CD4-positive, alpha-beta T cell treated with Interleukin-10 for 1 hour (primary cell): ENCODE results near the gene AP3D1.
"Not testable (repeated sequence)": the region's sequence is repeated elsewhere in the genome, so short reads cannot be mapped to it uniquely, and the experiment has no call there.

ENCODE experiments used
- DNase-seq: peaks from one replicate; pipeline ENCODE4 v3.0.0-alpha.2; 2020

AP3D1 gene

DNA sequence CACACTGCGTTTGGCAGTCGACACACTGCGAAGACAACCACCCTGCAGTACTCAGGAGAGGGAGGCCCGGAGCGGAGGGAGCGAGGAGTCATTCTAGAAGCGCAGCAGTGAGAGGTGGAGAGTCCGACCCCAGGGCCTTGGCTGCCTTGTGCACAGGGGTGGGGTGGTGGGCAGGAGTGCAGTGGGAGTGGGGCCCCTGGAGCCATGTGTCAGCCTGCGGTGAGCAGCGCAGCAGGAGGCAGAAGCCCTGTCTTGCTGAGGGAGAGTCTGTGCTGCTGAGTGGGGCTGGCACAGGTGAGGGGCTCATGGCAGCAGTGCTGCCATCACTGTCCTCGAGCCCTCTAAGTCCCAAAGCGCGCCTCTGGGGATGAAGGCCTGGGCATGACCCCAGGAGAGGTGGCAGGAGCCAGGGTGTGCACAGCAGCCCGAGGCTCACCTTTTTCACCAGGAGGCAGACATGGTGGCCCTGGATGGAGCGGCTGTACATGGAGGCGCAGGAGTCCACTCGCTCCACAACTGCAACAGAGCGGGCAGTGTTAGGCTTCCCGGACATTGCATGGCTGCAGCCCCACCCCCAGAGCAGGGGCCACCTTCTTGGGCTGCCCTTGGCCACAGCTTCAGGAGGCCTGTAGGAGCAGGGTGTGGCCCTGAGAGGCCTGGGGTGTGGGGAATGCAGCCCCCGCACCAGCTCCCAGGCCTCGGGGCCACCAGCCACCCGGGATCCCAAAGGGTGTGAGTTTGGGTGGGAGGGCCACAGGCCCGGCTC is 42.9 kb downstream of the AP3D1 start:
- no peak for DNase-seq

DNA sequence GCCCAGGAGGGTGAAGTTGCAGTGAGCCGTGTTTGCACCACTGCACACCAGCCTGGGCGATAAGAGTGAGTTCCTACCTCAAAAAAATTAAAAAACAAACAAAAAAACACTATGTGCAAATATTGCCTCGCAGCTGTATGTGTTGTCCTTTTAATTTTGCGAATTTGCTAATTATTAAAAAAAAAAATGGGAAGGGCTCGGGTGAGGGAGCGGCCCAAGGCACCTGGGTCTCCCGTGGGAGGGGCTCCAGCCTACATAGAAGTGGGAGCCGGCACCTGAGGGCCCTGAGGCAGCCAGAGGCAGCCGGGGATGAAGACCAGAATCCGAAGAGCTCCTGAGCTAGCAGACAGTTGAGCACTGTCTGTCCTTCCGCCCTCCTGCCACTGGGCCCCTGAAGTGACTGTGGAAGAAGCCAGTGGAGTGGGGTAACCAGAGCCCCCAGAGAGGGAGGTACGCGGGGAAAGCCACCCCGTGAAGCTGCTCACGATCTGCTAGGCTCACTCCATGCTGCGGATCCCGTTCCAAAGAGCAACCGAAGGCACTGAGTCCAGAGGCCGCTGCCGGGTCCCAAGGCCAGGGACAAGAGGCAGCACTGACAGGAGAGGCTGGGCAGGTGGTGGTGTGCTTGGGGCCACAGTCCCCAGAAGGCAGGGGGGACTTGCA is 48.2 kb downstream of the AP3D1 start:
- no peak for DNase-seq

DNA sequence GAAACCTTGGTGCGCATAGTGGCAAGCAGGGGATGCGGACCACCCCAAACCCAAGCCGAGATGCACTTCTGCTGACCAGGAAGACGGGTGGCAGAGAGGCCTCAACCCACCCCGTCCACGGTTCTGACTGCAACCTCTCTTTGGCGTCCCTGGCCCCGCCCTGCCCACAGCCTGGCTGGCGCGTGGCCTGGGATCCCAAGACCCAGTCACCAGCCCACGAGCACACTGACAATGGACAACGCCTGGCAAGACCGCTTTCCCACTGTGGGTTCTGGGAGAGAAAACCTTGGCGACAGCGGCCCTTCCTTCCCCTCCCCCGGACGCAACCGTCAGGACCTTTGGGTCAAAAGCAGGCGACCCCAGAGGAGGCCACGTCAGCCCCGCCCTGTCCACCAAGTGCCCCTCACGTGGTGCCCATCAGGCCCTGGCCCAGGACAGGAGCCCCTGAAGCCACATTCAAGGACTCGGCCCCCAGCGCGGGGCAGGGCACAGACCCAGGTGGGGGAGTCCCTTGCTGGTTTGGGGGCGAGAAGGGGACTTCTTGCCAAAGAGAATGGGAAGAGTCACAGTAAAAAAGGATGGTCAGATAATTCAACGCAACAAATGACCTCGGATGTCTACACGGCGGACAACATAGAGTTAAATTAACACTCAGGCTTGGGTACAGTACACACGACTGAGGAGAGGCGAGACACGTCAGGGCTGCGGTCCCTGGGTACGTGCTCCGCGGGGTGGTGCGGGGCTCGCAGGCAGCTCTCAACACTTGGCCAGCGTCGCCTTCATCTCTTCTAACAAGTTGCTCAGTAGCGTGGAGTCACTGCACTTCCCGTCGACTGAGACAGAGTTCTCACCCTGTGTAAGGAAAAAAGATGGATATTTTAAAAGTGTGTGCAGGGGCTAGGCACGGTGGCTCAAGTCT is 49.7 kb downstream of the AP3D1 start:
- DNase-seq = no peak

DNA sequence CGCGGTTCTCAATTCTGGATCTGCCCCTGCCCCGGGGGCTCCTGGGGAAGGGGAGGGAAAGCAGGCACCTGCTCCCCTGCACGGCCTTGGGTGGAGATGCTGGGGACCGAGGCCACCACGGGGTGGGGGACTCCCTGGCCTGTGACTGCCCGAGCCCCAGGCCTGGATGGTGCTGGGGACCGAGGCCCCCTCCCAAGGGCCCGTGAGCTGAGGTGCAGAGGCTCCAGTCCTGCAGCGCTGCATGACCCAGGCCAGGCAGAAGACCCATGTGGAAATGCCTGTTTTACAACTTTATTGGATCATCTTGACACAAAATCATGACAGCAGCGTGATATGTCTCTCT is 50.7 kb downstream of the AP3D1 start:
- no peak for DNase-seq

DNA sequence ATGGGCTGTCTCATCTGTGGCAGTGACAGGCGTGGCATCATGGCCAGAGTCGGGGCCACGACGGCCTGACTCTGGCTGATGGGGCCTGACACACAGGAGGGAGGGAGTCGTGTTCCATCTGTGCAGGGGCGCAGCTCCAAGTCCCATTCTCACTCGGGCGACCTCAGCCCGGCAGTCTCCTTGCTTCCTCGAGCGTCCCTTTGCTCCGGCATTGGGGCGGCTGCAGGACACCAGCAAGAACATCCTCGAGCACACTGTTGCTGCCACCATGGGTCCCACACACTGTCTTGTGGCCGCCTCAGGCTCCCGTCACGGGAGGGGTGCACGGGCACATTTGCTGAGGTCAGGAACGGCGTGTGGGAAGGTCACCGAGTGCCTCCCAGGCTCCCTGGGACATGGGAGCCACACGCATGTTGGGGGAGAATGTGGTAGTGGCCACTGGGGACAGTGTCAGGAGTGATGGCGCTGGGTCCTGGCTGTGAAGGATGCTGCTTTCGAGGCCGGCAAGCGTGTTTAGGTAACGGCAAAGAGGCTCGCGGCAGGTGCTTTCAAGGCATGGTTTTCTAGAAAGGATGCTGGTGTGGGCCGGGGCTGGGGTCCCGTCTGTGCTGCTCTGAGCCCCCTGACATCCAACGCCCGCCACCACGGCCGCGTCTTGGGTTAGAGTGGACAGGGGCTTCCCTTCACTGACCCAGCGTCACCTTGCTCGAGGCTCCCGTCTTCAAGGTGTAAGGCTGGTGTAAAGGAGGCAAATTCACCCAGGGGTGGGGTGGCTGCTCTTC is 51.2 kb downstream of the AP3D1 start:
- DNase-seq = no peak

DNA sequence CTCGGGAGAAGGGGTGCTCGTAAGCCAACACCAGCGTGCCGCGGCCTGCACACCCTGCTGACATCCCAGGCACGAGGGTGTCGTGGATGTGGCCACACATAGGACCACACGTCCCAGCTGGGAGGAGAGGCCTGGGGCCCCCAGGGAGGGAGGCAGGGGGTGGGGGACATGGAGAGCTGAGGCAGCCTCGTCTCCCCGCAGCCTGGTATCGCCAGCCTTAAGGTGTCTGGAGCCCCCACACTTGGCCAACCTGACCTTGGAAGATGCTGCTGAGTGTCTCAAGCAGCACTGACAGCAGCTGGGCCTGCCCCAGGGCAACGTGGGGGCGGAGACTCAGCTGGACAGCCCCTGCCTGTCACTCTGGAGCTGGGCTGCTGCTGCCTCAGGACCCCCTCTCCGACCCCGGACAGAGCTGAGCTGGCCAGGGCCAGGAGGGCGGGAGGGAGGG is 52.3 kb downstream of the AP3D1 start:
- no peak for DNase-seq

DNA sequence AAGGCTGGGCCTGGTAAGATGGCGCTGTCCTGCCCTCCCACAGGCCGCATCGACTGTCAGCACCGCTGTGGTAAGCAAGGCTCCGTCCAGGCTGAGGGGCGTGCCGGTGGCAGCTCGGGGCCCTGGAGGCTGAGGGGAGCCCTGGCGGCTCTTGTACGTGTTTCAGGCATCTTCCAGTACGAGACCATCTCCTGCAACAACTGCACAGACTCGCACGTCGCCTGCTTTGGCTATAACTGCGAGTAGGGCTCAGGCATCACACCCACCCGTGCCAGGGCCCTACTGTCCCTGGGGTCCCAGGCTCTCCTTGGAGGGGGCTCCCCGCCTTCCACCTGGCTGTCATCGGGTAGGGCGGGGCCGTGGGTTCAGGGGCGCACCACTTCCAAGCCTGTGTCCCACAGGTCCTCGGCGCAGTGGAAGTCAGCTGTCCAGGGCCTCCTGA is 53.5 kb downstream of the AP3D1 start:
- DNase-seq = no peak

DNA sequence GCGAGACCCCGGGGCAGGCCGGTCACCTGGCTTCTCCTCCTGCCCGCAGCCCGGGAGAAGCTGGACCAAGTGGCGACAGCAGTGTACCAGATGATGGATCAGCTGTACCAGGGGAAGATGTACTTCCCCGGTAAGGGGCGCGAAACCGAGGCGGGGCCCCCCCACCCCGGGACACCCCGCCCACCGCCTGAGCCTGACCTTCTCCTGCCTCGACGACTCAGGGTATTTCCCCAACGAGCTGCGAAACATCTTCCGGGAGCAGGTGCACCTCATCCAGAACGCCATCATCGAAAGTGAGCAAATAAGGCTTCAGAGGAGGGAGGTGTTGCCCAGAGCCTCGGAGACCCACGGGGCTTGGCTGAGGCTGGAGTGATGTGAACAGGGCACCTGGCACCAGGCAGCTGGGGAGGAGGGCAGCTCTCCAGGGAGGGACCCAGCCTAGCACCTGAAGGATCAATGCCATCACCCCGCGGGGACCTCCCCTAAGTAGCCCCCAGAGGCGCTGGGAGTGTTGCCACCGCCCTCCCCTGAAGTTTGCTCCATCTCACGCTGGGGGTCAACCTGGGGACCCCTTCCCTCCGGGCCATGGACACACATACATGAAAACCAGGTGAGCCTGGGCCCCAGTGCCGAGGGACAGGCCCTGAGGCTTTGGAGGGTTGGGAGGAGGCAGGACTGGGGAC is 54.0 kb downstream of the AP3D1 start:
- peak; percentile 77 for DNase-seq

DNA sequence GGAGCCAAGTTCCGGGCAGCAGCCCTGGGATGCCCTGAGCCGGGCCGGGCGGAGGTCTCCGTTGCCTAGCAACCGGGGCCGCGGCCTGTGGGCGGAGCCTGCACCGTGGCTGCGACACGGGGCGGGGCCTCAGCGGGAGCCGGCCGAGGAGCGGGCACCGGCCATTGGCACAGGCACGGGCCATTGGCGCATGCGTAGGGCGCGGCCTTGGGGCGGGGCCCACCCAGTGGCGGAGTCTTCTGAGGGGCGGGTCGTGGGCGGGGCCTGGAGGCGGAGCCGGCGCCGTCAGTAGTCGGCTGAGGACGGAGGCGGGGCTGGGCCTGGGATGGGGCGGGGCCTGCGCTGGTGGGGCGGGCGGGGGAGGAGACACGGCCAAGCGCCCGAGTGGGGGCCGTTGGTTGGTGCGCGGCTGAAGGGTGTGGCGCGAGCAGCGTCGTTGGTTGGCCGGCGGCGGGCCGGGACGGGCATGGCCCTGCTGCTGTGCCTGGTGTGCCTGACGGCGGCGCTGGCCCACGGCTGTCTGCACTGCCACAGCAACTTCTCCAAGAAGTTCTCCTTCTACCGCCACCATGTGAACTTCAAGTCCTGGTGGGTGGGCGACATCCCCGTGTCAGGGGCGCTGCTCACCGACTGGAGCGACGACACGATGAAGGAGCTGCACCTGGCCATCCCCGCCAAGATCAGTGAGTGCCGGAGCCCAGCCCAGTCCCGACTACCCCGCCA is 54.7 kb downstream of the AP3D1 start, which contains the start of gene IZUMO4:
Gene IZUMO4, plus strand, starts transcription at position 436 of the 723 bp plus-strand sequence. Its CDS starts 31 bp downstream, at position 467.
- DNase-seq = peak; percentile 99

DNA sequence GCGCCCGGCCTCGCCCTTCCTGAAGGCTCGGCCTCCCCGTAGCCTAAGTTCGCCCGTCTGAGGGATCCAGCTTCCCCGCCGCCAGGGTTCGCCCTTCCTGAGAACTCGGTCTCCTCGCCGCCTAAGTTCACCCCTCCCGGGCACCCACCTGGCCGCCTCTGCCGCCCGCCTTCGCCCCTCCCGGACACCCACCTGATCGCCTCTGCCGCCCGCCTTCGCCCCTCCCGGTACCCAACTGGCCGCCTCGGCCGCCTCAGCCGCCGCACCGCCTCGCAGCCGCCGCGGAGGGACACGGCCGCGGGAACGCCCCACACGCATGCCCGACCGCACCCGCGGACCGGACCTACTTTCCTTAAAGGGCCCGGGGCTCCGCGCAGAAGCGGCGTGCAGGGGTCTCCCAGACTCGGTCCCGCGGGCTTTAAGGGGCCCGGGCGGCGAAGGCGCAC is 55.3 kb downstream of the AP3D1 start, which contains the start of gene MOB3A:
Gene MOB3A, minus strand, starts transcription at position 293 of the 446 bp plus-strand sequence. CDS start 17,766 bp downstream, outside the sequence.
- DNase-seq = peak; percentile 90

DNA sequence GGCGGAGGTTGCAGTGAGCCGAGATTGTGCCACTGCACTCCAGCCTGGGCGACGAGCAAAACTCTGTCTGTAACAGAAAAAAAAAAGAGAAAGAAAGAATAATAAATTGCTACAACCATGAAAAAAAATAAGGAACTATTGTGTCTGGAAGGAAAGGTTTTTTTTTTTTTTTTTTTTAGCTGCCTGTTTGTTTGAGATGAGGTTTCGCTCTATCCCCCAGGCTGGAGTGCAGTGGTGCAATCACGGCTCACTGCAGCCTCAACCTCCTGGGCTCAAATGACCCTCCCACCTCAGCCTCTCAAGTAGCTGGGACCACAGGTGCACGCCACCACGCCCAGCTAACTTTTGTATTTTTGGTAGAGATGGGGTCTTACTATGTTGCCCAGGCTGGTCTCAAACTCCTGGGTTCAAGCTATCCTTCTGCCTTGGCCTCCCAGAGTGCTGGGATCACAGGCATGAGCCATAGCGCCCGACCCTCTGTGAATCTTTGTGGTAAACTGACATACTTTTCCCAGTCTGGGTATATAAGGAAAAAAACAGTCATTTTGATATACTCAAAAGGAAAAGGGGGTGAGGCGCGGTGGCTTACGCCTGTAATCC is 59.3 kb downstream of the AP3D1 start:
- DNase-seq = not testable (repeated sequence)

DNA sequence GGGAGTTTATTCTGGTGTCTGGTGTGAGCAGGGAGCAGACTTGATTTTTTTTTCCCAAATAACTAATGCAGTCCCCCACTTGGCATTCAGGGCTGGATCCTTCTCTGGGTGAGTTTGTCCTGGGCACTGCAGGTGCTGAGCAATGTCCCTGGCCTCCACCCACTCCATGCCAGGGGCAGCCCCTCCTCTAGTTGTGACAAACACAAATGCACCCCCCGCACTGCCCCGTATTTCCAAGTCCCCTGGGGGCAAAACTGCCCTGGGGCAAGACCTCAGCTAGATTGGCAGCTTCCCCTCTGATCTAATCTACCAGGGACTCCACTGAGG is 61.7 kb downstream of the AP3D1 start:
- DNase-seq = no peak

DNA sequence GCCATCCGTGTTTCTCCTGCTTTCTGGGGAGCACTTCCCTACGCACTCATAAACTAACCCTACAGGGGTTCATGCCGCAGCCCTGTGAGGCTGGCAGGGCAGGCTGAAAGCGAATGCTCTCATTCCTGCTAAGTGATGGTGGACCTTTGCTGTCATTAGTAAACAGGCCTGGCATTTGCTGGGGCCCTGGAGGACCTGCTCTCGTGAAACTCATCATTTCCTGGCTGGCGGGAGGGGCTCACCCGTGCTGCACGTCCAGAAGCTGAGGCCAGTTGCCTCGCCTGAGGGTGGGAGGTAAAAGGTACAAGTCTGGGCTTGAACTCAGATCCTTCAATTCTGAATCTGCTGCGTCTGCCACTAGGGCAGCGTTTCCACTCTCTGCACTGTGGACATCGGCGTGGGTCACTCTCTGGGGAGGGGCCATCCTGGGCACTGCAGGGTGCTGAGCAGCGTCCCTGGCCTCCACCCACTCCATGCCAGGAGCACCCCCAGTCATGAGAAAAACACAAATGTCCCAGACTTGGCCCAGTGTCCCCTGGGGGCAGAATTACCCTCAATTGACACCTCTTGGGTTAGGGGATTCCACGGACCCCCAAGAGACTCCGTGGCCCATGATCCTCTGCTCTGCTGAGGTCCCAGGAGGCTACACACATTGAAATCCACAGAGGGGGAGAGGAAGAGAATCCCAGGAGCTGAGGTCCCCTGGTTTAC is 62.2 kb downstream of the AP3D1 start:
- no peak for DNase-seq

DNA sequence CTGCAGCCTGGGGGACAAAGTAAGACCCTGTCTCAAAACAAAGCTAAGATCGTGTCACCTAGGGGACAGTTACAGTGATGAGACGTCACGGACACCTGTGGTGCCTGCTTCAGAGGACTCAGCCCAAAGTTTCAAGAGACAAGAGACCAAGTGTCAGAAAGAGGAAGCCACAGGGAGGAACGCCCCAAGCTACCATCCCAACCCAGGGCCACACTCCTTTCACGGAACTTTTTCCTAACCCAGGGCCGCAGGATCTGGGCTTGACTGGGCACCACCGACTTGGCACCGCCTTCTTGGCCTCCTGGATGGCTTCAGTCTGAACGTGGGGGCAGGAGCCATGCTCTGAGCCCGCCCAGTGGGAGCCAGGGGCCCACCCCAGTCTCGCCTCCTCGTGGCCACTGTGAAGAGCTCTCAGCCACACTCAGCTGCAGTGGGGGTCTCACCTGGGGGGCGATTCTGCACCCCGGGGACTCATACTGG is 63.7 kb downstream of the AP3D1 start:
- DNase-seq = peak; percentile 56

DNA sequence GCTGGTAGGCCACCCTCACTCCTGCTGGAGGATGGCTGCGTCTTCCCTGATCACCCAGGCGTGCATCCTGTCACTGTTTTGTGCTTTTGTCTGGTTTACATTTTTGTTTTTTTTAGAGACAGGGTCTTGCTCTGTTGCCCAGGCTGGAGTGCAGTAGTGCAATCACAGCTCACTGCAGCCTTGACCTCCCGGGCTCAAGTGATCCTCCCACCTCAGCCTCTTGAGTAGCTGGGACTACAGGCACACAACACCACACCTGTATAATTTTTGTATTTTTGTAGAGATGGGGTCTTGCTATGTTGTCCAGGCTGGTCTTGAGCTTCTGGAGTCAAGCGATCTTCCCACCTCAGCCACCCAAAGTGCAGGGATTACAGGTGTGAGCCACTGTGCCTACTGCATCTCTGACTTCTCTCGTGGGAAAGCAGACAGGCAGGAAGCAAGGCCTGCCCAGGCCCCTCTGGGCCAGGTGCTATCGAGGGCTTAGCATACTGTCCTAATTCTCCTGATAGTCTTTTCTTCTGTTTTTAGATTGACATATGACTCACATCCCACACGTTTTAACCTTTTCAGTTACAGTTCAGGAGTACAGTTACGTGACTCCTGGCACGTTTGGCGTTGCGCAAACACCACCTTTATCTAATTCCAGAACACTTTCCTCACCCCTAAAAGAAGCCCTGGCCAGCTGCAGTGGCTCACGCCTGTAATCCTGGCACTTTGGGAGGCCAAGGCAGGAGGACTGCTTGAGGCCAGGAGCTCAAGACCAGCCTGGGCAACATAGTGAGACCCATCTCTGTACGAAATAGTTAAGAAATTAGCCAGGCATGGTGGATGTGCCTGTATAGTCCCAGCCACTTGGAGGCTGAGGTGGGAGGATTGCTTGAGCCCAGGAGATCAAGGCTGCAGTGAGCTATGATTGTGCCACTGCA is 64.4 kb downstream of the AP3D1 start:
- not testable (repeated sequence) for DNase-seq

DNA sequence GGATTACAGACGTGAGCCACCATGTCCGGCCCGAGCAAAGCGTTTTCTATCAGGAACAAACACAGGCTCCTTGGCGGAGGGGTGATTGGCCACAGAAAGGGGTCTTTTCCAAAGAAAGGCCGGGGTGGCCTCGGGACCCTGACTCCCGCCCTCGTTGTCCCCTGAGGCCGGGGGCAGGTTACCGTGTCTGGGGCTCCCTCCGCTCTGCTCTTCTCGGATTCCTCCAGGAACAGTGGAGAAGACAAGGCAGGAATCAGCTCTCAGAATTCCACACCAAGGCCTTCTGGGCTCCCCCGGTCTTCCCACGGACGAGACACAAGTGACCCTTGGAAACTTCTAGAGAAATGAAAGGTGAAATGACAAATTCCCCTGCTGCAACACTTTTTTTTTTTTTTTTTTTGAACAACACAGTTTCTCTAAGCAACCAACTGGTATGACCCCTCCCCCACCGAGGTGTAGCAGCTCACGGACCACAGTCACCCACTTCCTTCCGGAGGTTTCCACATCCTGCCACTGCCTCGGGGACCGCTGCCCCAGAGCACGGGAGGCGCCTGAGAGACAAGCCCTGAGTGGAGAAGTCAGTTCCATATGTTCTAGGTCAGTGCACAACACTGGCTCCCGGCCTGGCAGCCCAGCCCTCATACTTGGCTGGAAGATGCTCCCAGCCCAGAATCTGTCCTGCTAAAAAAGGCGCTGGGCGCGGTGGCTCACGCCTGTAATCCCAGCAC is 66.2 kb downstream of the AP3D1 start:
- peak; percentile 97 for DNase-seq

DNA sequence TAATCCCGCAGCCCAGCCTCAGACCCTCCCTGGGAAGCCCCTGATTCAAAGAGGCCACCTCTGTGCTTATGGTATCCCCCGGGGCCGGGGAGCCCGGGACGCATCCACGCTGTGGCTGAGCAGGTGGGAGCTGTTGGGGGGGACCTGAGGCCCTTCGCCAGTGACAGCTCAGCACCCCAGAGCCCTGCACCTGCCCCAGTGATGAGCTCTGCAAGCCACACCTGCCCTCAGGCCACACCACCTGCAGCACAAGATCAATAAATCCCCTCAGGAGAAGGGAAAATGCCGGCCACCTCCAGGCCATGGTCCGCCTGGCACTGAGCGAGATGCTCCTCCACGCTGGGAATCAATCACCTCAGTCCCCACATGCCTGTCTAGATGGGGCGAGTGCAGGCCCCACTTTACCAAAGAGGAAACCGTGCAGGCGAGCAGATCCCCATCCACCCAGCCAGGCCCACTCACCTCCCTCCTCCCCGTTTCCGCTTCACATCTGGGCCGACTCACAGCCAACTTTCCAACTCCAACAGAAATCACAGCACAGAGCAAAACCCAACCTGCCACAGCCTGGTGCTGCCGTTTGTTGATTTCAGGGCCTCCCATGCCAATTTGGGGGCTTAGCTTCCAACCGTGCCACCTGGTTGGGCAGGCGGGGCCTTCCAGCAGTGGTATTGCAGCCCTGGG is 68.1 kb downstream of the AP3D1 start:
- peak; percentile 77 for DNase-seq
